Nephron progenitor cell (in vitro differentiated cells): Measurements from ENCODE around the gene CLUH.
A peak's percentile ranks its signal among the peaks of the same experiment; 100 is the strongest.

Source experiments
- DNase-seq: peaks from one replicate; pipeline ENCODE4 v3.0.0; 2021
- H3K27ac Mint-ChIP-seq: 2 replicates; pipeline ENCODE4 v1.8.0; 2021; ENCODE audit warnings: mild to moderate bottlenecking, moderate library complexity, mixed read lengths
- H3K27me3 Mint-ChIP-seq: 2 replicates; pipeline ENCODE4 v1.8.0; 2021; ENCODE audit warnings: mild to moderate bottlenecking, low read depth, mixed read lengths; ENCODE audit not compliant: poor library complexity
- H3K36me3 Mint-ChIP-seq: 2 replicates; pipeline ENCODE4 v1.8.0; 2021; ENCODE audit warnings: low read depth, mixed read lengths
- H3K4me1 Mint-ChIP-seq: 2 replicates; pipeline ENCODE4 v1.8.0; 2021; ENCODE audit warnings: mixed read lengths
- H3K4me3 Mint-ChIP-seq: 2 replicates; pipeline ENCODE4 v1.8.0; 2021; ENCODE audit warnings: mild to moderate bottlenecking, moderate library complexity, mixed read lengths
- H3K9me3 Mint-ChIP-seq: 2 replicates; pipeline ENCODE4 v1.8.0; 2021; ENCODE audit warnings: mild to moderate bottlenecking, moderate library complexity, mixed read lengths
- TF ChIP-seq, protein P1 (sequence below): fragments of 200-600 bp; sonication (generic); IDR thresholded peaks from 2 replicates; pipeline ENCODE4 v1.5.0; 2021; ENCODE audit warnings: antibody characterized with exemption

CLUH gene, protein sequence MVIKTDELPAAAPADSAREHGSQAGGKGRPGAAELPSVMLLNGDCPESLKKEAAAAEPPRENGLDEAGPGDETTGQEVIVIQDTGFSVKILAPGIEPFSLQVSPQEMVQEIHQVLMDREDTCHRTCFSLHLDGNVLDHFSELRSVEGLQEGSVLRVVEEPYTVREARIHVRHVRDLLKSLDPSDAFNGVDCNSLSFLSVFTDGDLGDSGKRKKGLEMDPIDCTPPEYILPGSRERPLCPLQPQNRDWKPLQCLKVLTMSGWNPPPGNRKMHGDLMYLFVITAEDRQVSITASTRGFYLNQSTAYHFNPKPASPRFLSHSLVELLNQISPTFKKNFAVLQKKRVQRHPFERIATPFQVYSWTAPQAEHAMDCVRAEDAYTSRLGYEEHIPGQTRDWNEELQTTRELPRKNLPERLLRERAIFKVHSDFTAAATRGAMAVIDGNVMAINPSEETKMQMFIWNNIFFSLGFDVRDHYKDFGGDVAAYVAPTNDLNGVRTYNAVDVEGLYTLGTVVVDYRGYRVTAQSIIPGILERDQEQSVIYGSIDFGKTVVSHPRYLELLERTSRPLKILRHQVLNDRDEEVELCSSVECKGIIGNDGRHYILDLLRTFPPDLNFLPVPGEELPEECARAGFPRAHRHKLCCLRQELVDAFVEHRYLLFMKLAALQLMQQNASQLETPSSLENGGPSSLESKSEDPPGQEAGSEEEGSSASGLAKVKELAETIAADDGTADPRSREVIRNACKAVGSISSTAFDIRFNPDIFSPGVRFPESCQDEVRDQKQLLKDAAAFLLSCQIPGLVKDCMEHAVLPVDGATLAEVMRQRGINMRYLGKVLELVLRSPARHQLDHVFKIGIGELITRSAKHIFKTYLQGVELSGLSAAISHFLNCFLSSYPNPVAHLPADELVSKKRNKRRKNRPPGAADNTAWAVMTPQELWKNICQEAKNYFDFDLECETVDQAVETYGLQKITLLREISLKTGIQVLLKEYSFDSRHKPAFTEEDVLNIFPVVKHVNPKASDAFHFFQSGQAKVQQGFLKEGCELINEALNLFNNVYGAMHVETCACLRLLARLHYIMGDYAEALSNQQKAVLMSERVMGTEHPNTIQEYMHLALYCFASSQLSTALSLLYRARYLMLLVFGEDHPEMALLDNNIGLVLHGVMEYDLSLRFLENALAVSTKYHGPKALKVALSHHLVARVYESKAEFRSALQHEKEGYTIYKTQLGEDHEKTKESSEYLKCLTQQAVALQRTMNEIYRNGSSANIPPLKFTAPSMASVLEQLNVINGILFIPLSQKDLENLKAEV (N-terminal part only)

DNA sequence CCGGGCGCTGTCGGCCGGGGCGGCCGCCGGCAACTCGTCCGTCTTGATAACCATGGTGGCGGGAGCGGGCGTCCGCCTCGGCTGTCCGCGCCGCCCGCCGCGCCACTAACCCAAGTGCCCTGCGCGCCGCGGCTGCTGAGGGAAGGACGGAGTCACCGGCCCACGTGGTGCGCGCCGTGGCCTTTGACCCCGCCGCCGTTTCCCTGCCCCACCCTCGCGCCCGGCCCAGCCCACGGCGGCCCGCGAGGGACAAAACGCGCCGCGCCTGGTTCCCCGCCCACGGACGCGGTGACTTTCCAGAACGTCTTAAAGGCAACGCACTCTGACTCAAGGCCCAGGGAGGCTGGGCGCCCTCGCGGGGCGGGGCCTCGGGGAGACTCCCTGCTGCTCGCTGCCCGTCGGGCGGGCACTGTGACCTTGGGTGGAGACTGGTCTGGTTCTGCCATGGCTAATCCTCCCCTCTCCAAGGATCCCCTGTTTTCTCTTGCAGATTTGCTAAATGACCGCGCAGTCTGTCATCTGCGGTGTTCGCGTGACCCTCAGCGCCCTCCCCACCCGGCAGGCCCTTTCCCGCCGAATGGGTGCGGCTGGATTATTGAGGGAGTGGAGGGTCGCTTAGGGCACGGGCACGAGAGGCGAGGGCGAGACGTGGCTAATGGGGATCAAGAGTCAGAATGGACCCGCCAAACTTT, at the start of gene CLUH:
CLUH (minus strand) TSS at position 157 of the 692 bp plus-strand sequence; CDS start at position 54, 103 bp downstream.
- no peaks in the 10 kb centered on the region for H3K36me3 Mint-ChIP-seq
- H3K4me1 Mint-ChIP-seq, result peaks cover 39% of the 10 kb centered on the region
- peaks cover 6% of the 10 kb centered on the region for H3K27me3 Mint-ChIP-seq
- peak within 1 kb of the TSS; percentile 85 for H3K4me3 Mint-ChIP-seq
- no peak within 1 kb of the TSS for H3K27ac Mint-ChIP-seq
- TF ChIP-seq, protein P1, sequence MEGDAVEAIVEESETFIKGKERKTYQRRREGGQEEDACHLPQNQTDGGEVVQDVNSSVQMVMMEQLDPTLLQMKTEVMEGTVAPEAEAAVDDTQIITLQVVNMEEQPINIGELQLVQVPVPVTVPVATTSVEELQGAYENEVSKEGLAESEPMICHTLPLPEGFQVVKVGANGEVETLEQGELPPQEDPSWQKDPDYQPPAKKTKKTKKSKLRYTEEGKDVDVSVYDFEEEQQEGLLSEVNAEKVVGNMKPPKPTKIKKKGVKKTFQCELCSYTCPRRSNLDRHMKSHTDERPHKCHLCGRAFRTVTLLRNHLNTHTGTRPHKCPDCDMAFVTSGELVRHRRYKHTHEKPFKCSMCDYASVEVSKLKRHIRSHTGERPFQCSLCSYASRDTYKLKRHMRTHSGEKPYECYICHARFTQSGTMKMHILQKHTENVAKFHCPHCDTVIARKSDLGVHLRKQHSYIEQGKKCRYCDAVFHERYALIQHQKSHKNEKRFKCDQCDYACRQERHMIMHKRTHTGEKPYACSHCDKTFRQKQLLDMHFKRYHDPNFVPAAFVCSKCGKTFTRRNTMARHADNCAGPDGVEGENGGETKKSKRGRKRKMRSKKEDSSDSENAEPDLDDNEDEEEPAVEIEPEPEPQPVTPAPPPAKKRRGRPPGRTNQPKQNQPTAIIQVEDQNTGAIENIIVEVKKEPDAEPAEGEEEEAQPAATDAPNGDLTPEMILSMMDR, result no peak
- no peaks in the 10 kb centered on the region for H3K9me3 Mint-ChIP-seq
- DNase-seq, result peak; percentile 84

DNA sequence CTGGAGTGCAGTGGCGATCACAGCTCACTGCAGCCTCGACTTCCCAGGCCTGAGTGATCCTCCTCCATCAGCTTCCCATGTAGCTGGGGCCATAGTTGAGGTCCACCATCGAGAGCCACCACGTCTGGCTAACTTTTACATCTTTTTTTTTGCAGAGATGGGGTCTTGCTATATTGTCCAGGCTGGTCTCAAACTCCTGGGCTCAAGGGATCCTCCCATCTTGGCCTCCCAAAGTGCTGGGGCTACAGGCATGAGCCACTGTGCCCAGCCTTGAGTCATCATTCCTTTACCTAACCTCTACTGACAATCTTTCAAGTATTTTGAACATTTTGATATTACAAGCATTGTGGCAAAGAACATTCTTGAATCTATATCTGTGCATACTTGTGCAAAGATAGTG, 47.3 kb upstream of the CLUH start:
- TF ChIP-seq, protein P1, result no peak
- no peak for DNase-seq
- Mint-ChIP-seq H3K4me1 (peaks cover 5% of the 10 kb centered on the region), H3K27me3 (peaks cover 75% of the 10 kb centered on the region), H3K9me3 (no peaks in the 10 kb centered on the region), H3K4me3 (no peak overlapping the region), H3K27ac (no peak overlapping the region), H3K36me3 (no peaks in the 10 kb centered on the region)

DNA sequence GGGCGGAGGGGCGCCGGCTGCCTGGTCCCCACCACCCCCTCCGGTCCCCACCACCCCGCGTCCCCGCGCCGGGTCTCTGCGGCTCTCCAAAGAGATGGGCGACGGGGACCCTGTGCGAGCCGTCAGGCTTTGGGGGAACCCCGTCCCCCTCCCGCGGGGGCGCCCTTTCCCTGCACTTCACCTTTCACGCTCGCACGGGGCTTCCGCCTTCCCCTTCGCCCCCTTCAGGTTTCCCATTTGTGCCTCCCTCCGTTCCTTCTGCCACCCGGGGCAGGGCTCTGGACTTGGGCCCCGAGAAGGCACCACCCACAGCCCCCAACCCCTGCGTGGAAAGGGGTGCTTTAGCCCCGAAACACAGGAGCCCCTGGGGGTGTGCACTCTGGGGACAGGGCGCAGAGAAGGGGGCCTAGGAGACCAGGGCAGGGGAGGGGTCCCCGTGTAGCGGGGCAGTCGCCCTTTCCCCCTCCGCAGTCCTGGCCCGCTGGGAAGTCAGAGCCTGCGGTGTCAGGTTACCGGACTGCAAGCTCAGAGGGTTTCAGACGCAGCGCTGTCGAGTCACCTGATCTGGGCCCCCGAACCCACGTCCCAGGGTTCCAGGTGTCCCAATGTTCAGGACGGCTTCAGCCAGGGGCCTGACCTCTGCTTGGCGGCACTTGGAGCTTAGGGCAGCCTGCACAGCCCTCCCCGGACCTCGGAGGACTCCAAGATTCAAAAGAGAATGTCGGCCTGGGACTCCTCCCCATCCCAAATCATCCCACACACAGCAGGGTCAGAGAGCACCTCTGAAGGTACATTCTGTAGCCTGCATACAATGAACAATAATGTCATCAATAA, 44.5 kb upstream of the CLUH start:
- Mint-ChIP-seq H3K27ac (no peak overlapping the region), H3K9me3 (no peaks in the 10 kb centered on the region), H3K4me1 (peaks cover 5% of the 10 kb centered on the region), H3K4me3 (peak overlapping the region; percentile 75), H3K36me3 (no peaks in the 10 kb centered on the region), H3K27me3 (peaks cover 85% of the 10 kb centered on the region)
- TF ChIP-seq, protein P1, result no peak
- peak; percentile 68 for DNase-seq

DNA sequence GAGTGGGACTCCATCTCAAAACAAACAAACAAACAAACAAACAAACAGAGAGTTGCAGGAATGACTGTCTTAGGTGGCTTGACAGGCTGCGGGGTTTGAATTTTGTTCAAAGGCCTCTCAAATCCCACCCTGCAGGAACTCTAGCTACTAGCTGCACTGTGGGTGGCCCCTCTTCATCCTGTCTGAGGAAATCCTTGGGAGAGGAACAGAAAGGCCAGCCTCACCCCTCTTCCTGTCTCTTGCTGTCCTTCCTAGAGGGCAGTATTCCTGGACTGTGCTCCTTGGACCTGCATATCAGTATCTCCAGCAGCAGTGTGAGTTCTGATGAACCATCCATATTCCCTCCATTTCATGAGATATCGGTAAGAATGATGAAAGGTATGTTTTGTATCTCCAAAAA, 39.9 kb upstream of the CLUH start:
- Mint-ChIP-seq H3K4me1 (peaks cover 3% of the 10 kb centered on the region), H3K4me3 (no peak overlapping the region), H3K36me3 (no peaks in the 10 kb centered on the region), H3K27ac (no peak overlapping the region), H3K9me3 (no peaks in the 10 kb centered on the region), H3K27me3 (peaks cover 90% of the 10 kb centered on the region)
- TF ChIP-seq, protein P1, result no peak
- DNase-seq, result no peak
